ENCODE results near the gene STIMATE.

The STIMATE gene

GRCh38 chr3:52895418-52895817 is 1.9 kb downstream of the STIMATE start:
- no peak overlapping the region for H3K4me3 ChIP-seq (ENCODE audit: low read depth, low read length)
- no peak for DNase-seq (ENCODE audit: low read depth)
- no peak for TF ChIP-seq CTCF (IDR thresholded peaks at IDR 0.05; ENCODE audit: insufficient read depth, low read depth, low read length, missing control alignments)

GRCh38 chr3:52894756-52895155 is 2.6 kb downstream of the STIMATE start:
- TF ChIP-seq CTCF (IDR thresholded peaks at IDR 0.05; ENCODE audit: insufficient read depth, low read depth, low read length, missing control alignments), result no peak
- no peak overlapping the region for H3K4me3 ChIP-seq (ENCODE audit: low read depth, low read length)
- no peak for DNase-seq (ENCODE audit: low read depth)

- no peak overlapping the region for H3K4me3 ChIP-seq (ENCODE audit: low read depth, low read length)
- no peak for DNase-seq (ENCODE audit: low read depth)
- TF ChIP-seq CTCF (IDR thresholded peaks at IDR 0.05; ENCODE audit: insufficient read depth, low read depth, low read length, missing control alignments), result no peak
Measured at GRCh38 chr3:52893723-52894122, 3.6 kb downstream of the STIMATE start.

DNA sequence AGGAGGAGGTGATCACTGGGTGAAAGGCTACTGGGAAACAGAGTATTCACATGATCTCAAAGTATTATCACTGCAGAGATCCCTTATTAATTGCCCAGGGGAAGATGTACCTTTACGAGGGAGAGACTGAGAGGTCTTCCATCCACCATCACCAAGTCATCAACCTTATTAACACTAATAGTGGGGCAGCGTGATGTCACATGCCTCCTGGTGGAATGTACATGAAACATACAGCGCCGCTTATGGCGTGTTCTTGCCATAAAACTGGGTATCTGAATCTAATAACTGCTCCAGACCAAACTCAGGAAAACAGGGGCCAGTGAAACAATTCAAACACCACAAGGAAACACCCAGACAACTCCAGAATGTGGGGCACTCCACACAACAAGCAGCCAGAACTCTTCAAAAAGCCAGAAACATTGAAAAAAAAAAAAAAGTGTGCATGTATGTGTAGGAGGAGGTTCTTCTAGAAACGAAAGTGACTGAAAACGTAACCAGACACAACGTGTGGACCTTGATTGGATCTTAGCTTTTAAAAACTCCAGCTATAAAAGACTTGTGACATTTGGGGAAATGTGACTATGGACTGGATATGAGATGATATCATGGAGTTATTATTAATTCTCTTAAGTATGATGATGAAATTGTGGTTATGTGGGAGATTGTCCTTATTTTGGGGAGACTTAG is 4.6 kb downstream of the STIMATE start:
- DNase-seq (ENCODE audit: low read depth), result peak; percentile 66
- H3K4me3 ChIP-seq (ENCODE audit: low read depth, low read length), result peak overlapping the region; percentile 28

DNA sequence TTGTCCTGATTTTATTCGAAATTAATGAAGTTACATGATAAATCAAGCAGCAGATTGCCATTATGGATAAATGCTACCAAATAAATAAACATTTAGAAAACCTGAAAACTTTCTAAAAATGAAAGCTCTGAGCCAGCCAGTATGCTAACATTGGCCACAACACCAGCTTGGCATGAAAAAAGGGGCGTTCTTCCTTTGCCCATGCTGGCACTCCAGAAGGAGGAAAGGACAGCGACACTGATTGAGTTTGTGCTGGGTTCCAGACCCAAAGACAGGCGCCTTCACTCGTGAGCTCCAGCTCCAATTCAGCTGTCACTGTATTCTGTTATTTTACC is 5.1 kb downstream of the STIMATE start:
- no peak overlapping the region for H3K4me3 ChIP-seq (ENCODE audit: low read depth, low read length)
- DNase-seq (ENCODE audit: low read depth), result no peak
- TF ChIP-seq CTCF (IDR thresholded peaks at IDR 0.05; ENCODE audit: insufficient read depth, low read depth, low read length, missing control alignments), result no peak

More for the DNA sequence above, 4.6 kb downstream of the STIMATE start:
- TF ChIP-seq CTCF (IDR thresholded peaks at IDR 0.05; ENCODE audit: insufficient read depth, low read depth, low read length, missing control alignments), result no peak

GRCh38 chr3:52891615-52892081 is 5.7 kb downstream of the STIMATE start:
- no peak for TF ChIP-seq CTCF (IDR thresholded peaks at IDR 0.05; ENCODE audit: insufficient read depth, low read depth, low read length, missing control alignments)
- no peak overlapping the region for H3K4me3 ChIP-seq (ENCODE audit: low read depth, low read length)
- DNase-seq (ENCODE audit: low read depth), result no peak

DNA sequence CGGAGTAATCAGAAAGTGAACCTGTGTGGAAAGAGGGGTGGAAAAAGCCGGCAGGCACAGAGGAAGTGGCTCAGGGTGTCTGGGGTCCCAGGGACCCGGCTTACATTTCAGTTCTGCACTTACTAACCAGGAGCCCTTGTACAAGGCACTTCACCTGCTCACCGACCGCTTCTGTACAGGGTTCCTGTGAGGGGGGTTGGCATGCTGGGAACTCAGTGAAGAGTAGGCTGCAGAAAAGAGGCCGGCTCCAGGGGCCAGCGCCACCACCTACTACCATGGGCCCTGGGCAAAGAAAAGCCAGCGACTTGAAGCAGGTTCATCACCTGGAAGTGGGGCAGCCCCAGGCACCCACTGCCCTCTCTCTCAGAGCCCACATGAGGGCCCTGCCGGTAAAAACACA is 6.2 kb downstream of the STIMATE start:
- DNase-seq (ENCODE audit: low read depth), result no peak
- no peak for TF ChIP-seq CTCF (IDR thresholded peaks at IDR 0.05; ENCODE audit: insufficient read depth, low read depth, low read length, missing control alignments)
- no peak overlapping the region for H3K4me3 ChIP-seq (ENCODE audit: low read depth, low read length)

Data from GM12865 (cell line).